RWPE2 (cell line): ENCODE measurements around the gene UBQLN1.

ENCODE experiments used
- ATAC-seq: fragments of 200-7000 bp; cut with Tn5 transposase; 3 replicates; pipeline ENCODE4 v1.9.1; 2021; ENCODE audit warnings: low read depth
- DNase-seq: peaks from one replicate; pipeline ENCODE4 v3.0.0-alpha.2; 2020; ENCODE audit warnings: low spot score
- H3K27ac ChIP-seq: fragments of 450-650 bp; 2 replicates; pipeline ENCODE4 v1.5.1; 2017; ENCODE audit warnings: mild to moderate bottlenecking; ENCODE audit not compliant: poor library complexity, severe bottlenecking
- H3K27me3 ChIP-seq: fragments of 250-450 bp; sonication (Bioruptor Pico); 2 replicates; pipeline ENCODE4 v1.5.1; 2021; ENCODE audit warnings: mild to moderate bottlenecking, moderate library complexity; ENCODE audit not compliant: insufficient read depth, poor library complexity, severe bottlenecking
- H3K36me3 ChIP-seq: fragments of 250-450 bp; sonication (Bioruptor Pico); 2 replicates; pipeline ENCODE4 v1.5.1; 2020; ENCODE audit warnings: low read depth, mild to moderate bottlenecking, moderate library complexity
- H3K4me1 ChIP-seq: fragments of 250-450 bp; sonication (Bioruptor Pico); 2 replicates; pipeline ENCODE4 v1.5.1; 2021; ENCODE audit warnings: mild to moderate bottlenecking, moderate library complexity; ENCODE audit not compliant: insufficient read depth, poor library complexity, severe bottlenecking
- H3K4me3 ChIP-seq: fragments of 250-450 bp; sonication (Bioruptor Pico); 2 replicates; pipeline ENCODE4 v1.5.1; 2021; ENCODE audit warnings: mild to moderate bottlenecking, moderate library complexity; ENCODE audit not compliant: severe bottlenecking
- H3K9me3 ChIP-seq: fragments of 250-450 bp; sonication (Bioruptor Pico); 2 replicates; pipeline ENCODE4 v1.5.1; 2021; ENCODE audit warnings: mild to moderate bottlenecking, moderate library complexity; ENCODE audit not compliant: severe bottlenecking
- TF ChIP-seq, protein P1 (sequence below): fragments of 450-650 bp; IDR thresholded peaks from one replicate; pipeline ENCODE4 v1.5.1; 2017; ENCODE audit warnings: mild to moderate bottlenecking, moderate library complexity; ENCODE audit not compliant: poor library complexity, severe bottlenecking

The UBQLN1 gene

DNA sequence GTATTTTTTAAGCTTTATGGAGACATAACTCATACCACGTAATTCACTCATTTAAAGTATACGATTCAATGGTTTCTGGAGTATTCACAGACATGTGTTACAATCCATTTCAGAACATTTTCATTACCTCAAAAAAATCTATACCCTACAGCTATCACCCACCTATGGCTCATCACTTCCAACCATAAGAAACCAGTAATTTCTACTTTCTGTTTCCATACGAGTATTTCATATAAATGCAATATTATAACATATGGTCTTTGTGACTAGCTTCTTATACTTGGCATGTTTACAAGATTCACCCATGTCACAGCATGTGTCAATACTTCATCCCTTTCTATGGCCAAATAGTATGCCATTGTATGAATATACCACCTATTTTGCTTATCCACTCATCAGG lies 18.8 kb downstream of the UBQLN1 start:
- no peak overlapping the region for H3K4me3 ChIP-seq
- no peak for DNase-seq
- no peak for ATAC-seq
- TF ChIP-seq, protein P1, sequence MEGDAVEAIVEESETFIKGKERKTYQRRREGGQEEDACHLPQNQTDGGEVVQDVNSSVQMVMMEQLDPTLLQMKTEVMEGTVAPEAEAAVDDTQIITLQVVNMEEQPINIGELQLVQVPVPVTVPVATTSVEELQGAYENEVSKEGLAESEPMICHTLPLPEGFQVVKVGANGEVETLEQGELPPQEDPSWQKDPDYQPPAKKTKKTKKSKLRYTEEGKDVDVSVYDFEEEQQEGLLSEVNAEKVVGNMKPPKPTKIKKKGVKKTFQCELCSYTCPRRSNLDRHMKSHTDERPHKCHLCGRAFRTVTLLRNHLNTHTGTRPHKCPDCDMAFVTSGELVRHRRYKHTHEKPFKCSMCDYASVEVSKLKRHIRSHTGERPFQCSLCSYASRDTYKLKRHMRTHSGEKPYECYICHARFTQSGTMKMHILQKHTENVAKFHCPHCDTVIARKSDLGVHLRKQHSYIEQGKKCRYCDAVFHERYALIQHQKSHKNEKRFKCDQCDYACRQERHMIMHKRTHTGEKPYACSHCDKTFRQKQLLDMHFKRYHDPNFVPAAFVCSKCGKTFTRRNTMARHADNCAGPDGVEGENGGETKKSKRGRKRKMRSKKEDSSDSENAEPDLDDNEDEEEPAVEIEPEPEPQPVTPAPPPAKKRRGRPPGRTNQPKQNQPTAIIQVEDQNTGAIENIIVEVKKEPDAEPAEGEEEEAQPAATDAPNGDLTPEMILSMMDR: no peak
- H3K4me1 ChIP-seq: no peaks in the 10 kb centered on the region
- H3K27me3 ChIP-seq: no peaks in the 10 kb centered on the region
- peaks cover 10% of the 10 kb centered on the region; the same call in 1 of the 2 replicates for H3K36me3 ChIP-seq
- no peaks in the 10 kb centered on the region for H3K9me3 ChIP-seq
- H3K27ac ChIP-seq: no peak overlapping the region

DNA sequence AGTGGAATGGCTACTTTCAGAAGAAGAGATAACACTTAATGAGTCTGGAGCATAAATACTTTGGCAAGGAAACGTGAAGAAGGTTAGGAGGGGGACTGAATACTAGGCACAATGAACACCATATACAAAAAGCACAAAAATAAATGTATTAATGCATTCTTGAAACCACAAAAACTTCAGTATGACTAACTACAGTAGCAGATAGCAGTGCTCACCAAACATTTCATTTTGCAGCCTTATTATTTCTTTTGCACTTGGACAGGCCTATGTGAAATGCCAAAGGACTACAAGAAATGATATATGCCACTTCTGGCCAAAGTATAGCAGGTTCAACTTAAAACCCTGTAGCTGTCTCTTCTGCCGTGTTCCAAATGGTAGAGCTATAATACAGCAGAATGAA lies 26.3 kb downstream of the UBQLN1 start:
- no peaks in the 10 kb centered on the region for H3K27me3 ChIP-seq
- H3K27ac ChIP-seq: no peak overlapping the region
- H3K4me1 ChIP-seq: no peaks in the 10 kb centered on the region
- H3K4me3 ChIP-seq: no peak overlapping the region
- peaks cover 70% of the 10 kb centered on the region for H3K36me3 ChIP-seq
- TF ChIP-seq, protein P1: no peak
- no peak for ATAC-seq
- no peaks in the 10 kb centered on the region for H3K9me3 ChIP-seq
- DNase-seq: no peak

DNA sequence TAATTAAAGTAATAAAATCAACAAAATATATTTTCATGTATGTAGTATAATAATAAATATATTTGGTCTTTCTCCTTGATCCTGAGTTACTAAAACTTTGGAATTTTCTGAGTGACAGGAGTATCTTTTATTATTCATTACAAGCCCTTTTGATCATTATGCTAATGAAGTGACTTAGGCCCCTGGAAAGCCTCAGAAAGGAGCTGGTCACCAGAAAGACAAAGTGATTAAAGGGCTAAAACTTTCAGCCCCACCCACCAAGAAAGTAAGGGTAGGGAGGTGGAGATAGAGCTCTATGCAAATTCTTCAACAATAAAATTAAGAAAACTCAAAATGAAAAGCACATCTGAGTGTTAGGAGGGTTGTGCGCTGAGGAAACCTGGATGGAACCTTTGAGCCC lies 27.5 kb downstream of the UBQLN1 start:
- ATAC-seq (no peak), DNase-seq (no peak)
- H3K36me3 ChIP-seq: peaks cover 81% of the 10 kb centered on the region
- H3K27ac ChIP-seq: no peak overlapping the region
- H3K4me3 ChIP-seq: no peak overlapping the region
- H3K9me3 ChIP-seq: no peaks in the 10 kb centered on the region
- TF ChIP-seq, protein P1: no peak
- no peaks in the 10 kb centered on the region for H3K27me3 ChIP-seq
- no peaks in the 10 kb centered on the region for H3K4me1 ChIP-seq

DNA sequence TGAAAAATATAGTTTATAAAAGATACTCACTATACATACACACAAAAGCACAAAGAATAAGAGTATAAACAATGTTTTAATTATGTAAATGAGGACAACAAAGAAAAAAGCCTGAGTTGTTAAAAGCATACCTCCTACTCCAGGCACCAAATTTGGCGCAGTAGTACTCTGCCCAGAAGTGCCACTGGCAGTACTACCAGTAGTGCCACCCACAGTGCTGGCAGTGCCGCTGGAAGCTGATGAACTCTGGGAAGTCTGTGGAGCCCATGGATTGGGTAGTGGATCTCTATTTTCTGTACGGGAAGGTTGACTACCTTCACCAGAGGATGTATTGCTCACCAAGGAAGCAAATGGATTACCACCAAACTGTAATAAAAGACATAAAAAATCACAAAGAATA lies 30.2 kb downstream of the UBQLN1 start:
- DNase-seq (no peak), ATAC-seq (no peak)
- Histone ChIP-seq H3K36me3 (peaks cover 89% of the 10 kb centered on the region), H3K27me3 (no peaks in the 10 kb centered on the region), H3K27ac (no peak overlapping the region), H3K4me3 (no peak overlapping the region), H3K9me3 (no peaks in the 10 kb centered on the region), H3K4me1 (no peaks in the 10 kb centered on the region)
- TF ChIP-seq, protein P1: no peak

DNA sequence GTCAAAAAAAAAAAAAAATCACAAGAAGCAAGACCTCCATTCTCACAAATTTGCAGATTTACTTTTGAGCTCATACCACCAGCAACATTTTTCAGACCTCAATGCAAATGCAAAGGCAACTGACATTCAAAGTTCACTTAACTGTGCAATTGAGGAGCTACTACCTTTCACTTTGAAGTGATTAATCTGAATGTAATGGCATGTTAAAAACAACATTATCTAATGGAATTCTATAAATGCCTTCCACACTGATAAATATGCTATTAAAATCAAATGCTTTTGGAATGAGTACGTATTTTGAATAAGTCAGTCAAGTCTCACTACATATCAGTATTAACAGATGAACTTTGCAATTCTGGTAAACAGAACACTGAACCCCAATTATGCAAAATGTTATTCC lies 32.3 kb downstream of the UBQLN1 start:
- DNase-seq: no peak
- Histone ChIP-seq H3K4me3 (no peak overlapping the region), H3K36me3 (peaks cover 90% of the 10 kb centered on the region), H3K27me3 (no peaks in the 10 kb centered on the region), H3K9me3 (no peaks in the 10 kb centered on the region), H3K27ac (no peak overlapping the region), H3K4me1 (no peaks in the 10 kb centered on the region)
- TF ChIP-seq, protein P1: no peak
- ATAC-seq: no peak
